Ectodermal cell (in vitro differentiated cells): Measurements from ENCODE around the gene WIPF3.
A peak's percentile ranks its signal among the peaks of the same experiment; 100 is the strongest.

Experiments used
- H3K27ac ChIP-seq: 2 replicates; pipeline ENCODE4 v1.7.0; 2013; ENCODE audit warnings: mild to moderate bottlenecking, low read depth, low read length; ENCODE audit not compliant: insufficient read depth, poor library complexity, severe bottlenecking
- H3K27me3 ChIP-seq: 2 replicates; pipeline ENCODE4 v1.7.0; 2013; ENCODE audit warnings: mild to moderate bottlenecking, low read length; ENCODE audit not compliant: insufficient read depth, control insufficient read depth, poor library complexity, severe bottlenecking
- H3K36me3 ChIP-seq: one replicate; pipeline ENCODE4 v1.7.0; 2013; ENCODE audit warnings: low read length; ENCODE audit not compliant: control insufficient read depth, insufficient read depth
- H3K4me1 ChIP-seq: one replicate; pipeline ENCODE4 v1.7.0; 2013; ENCODE audit warnings: low read length; ENCODE audit not compliant: control insufficient read depth, insufficient read depth
- H3K4me3 ChIP-seq: 2 replicates; pipeline ENCODE4 v1.7.0; 2013; ENCODE audit warnings: low read depth, low read length, control low read depth; ENCODE audit not compliant: insufficient read depth
- H3K9me3 ChIP-seq: 2 replicates; pipeline ENCODE4 v1.7.0; 2013; ENCODE audit warnings: mild to moderate bottlenecking, low read length, moderate library complexity; ENCODE audit not compliant: control insufficient read depth
- WGBS, 2 experiments: methylation state at CpG; one replicate each; pipeline ENCODE4 v1.1.7; 2013; ENCODE audit warnings: missing lambda C conversion rate in 2 of 2; 5-methylcytosine and 5-hydroxymethylcytosine counted together

WIPF3 gene

GRCh38 chr7:29826530-29826822 lies 20.2 kb downstream of the WIPF3 start:
- Histone ChIP-seq H3K27ac (no peak overlapping the region), H3K9me3 (peaks cover under 1% of the 10 kb centered on the region), H3K4me3 (no peak overlapping the region), H3K27me3 (no peaks in the 10 kb centered on the region), H3K4me1 (no peaks in the 10 kb centered on the region), H3K36me3 (no peaks in the 10 kb centered on the region)
- WGBS, 2 experiments, result 92 to 94% methylated on average over 2 of the region's 2 CpGs

GRCh38 chr7:29826904-29827303 lies 20.6 kb downstream of the WIPF3 start:
- no peaks in the 10 kb centered on the region for H3K4me1 ChIP-seq
- no peaks in the 10 kb centered on the region for H3K36me3 ChIP-seq
- no peak overlapping the region for H3K4me3 ChIP-seq
- H3K27ac ChIP-seq, result no peak overlapping the region
- no peaks in the 10 kb centered on the region for H3K27me3 ChIP-seq
- H3K9me3 ChIP-seq, result peaks cover 2% of the 10 kb centered on the region

- Histone ChIP-seq H3K9me3 (peaks cover 2% of the 10 kb centered on the region), H3K36me3 (no peaks in the 10 kb centered on the region), H3K27me3 (no peaks in the 10 kb centered on the region), H3K4me1 (no peaks in the 10 kb centered on the region), H3K4me3 (no peak overlapping the region), H3K27ac (no peak overlapping the region)
- WGBS, 2 experiments, result 89 to 92% methylated on average over 5 to 6 of the region's 6 CpGs
These were observed 25.4 kb downstream of the WIPF3 start for GRCh38 chr7:29831705-29832104.

- 87 to 91% methylated on average over 2 of the region's 2 CpGs for WGBS, 2 experiments
- no peak overlapping the region for H3K4me3 ChIP-seq
- H3K4me1 ChIP-seq, result no peaks in the 10 kb centered on the region
- H3K27ac ChIP-seq, result no peak overlapping the region
- no peaks in the 10 kb centered on the region for H3K27me3 ChIP-seq
- H3K9me3 ChIP-seq, result peaks cover 2% of the 10 kb centered on the region
- H3K36me3 ChIP-seq, result no peaks in the 10 kb centered on the region
These were observed 27.6 kb downstream of the WIPF3 start for GRCh38 chr7:29833929-29834328.

- 87 to 96% methylated on average over 11 to 12 of the region's 12 CpGs for WGBS, 2 experiments
These were observed 29.4 kb downstream of the WIPF3 start for GRCh38 chr7:29835718-29836117.

GRCh38 chr7:29839302-29839701 lies 33.0 kb downstream of the WIPF3 start:
- WGBS, 2 experiments, result 90 to 96% methylated on average over 6 to 7 of the region's 7 CpGs
- Histone ChIP-seq H3K4me3 (no peak overlapping the region), H3K27ac (no peak overlapping the region), H3K4me1 (peaks cover 34% of the 10 kb centered on the region), H3K36me3 (no peaks in the 10 kb centered on the region), H3K9me3 (no peaks in the 10 kb centered on the region), H3K27me3 (no peaks in the 10 kb centered on the region)

More at GRCh38 chr7:29835718-29836117, 29.4 kb downstream of the WIPF3 start:
- H3K27me3 ChIP-seq, result no peaks in the 10 kb centered on the region
- H3K27ac ChIP-seq, result no peak overlapping the region
- peaks cover 2% of the 10 kb centered on the region for H3K9me3 ChIP-seq
- H3K36me3 ChIP-seq, result no peaks in the 10 kb centered on the region
- peaks cover 1% of the 10 kb centered on the region for H3K4me1 ChIP-seq
- H3K4me3 ChIP-seq, result no peak overlapping the region

- Histone ChIP-seq H3K4me3 (no peak overlapping the region), H3K4me1 (peaks cover 41% of the 10 kb centered on the region), H3K27ac (no peak overlapping the region), H3K27me3 (no peaks in the 10 kb centered on the region), H3K9me3 (no peaks in the 10 kb centered on the region), H3K36me3 (no peaks in the 10 kb centered on the region)
- 90 to 94% methylated on average over 3 of the region's 3 CpGs for WGBS, 2 experiments
These were observed 33.6 kb downstream of the WIPF3 start for GRCh38 chr7:29839921-29840320.

GRCh38 chr7:29840701-29841100 lies 34.4 kb downstream of the WIPF3 start:
- Histone ChIP-seq H3K9me3 (no peaks in the 10 kb centered on the region), H3K4me1 (peaks cover 42% of the 10 kb centered on the region), H3K36me3 (no peaks in the 10 kb centered on the region), H3K27me3 (no peaks in the 10 kb centered on the region), H3K27ac (no peak overlapping the region), H3K4me3 (no peak overlapping the region)
- 94 to 95% methylated on average over 6 of the region's 6 CpGs for WGBS, 2 experiments

- Histone ChIP-seq H3K36me3 (no peaks in the 10 kb centered on the region), H3K27me3 (no peaks in the 10 kb centered on the region), H3K4me1 (peaks cover 42% of the 10 kb centered on the region), H3K9me3 (no peaks in the 10 kb centered on the region), H3K27ac (peak overlapping the region; percentile 12), H3K4me3 (no peak overlapping the region)
- WGBS, 2 experiments, result 88 to 90% methylated on average over 11 of the region's 11 CpGs
These were observed 35.8 kb downstream of the WIPF3 start for GRCh38 chr7:29841926-29842701.

GRCh38 chr7:29843093-29843492 lies 36.8 kb downstream of the WIPF3 start:
- H3K36me3 ChIP-seq, result no peaks in the 10 kb centered on the region
- no peaks in the 10 kb centered on the region for H3K9me3 ChIP-seq
- H3K27me3 ChIP-seq, result no peaks in the 10 kb centered on the region
- peaks cover 42% of the 10 kb centered on the region for H3K4me1 ChIP-seq
- WGBS, 2 experiments, result 28 to 33% methylated on average over 8 of the region's 8 CpGs
- no peak overlapping the region for H3K4me3 ChIP-seq
- H3K27ac ChIP-seq, result peak overlapping the region; percentile 75

GRCh38 chr7:29843726-29844125 lies 37.4 kb downstream of the WIPF3 start:
- peak overlapping the region; percentile 75 for H3K27ac ChIP-seq

More at GRCh38 chr7:29843726-29844125, 37.4 kb downstream of the WIPF3 start:
- H3K4me3 ChIP-seq, result no peak overlapping the region
- no peaks in the 10 kb centered on the region for H3K36me3 ChIP-seq
- H3K27me3 ChIP-seq, result no peaks in the 10 kb centered on the region
- H3K4me1 ChIP-seq, result peaks cover 42% of the 10 kb centered on the region
- H3K9me3 ChIP-seq, result no peaks in the 10 kb centered on the region
- WGBS, 2 experiments, result 83 to 90% methylated on average over 4 of the region's 4 CpGs
